ENCODE measurements around the gene RHOT2.
"Not testable (repeated sequence)": the region's sequence is repeated elsewhere in the genome, so short reads cannot be mapped to it uniquely, and the experiment has no call there.

Gene RHOT2

GRCh38 chr16:702341-702740 is 34.4 kb downstream of the RHOT2 start:
- no peak for DNase-seq

GRCh38 chr16:703406-703805 is 35.5 kb downstream of the RHOT2 start:
- no peak for DNase-seq

GRCh38 chr16:704047-704446 is 36.1 kb downstream of the RHOT2 start:
- DNase-seq: no peak

GRCh38 chr16:704552-705380 is 36.8 kb downstream of the RHOT2 start:
- DNase-seq: no peak

GRCh38 chr16:705431-706188 is 37.7 kb downstream of the RHOT2 start, which contains the start of gene FBXL16:
Gene FBXL16 (minus strand): TSS chr16:705801. CDS start chr16:697405, 8,396 bp downstream.
- no peak for DNase-seq

GRCh38 chr16:706189-707061 is 38.5 kb downstream of the RHOT2 start:
- no peak for DNase-seq

GRCh38 chr16:707062-707538 is 39.2 kb downstream of the RHOT2 start:
- DNase-seq: no peak

GRCh38 chr16:708019-708418 is 40.1 kb downstream of the RHOT2 start:
- DNase-seq: no peak

GRCh38 chr16:708959-709358 is 41.0 kb downstream of the RHOT2 start:
- DNase-seq: no peak

- peak; percentile 74 for DNase-seq
Measured at GRCh38 chr16:709566-710499, 41.9 kb downstream of the RHOT2 start.

GRCh38 chr16:710500-711075 is 42.7 kb downstream of the RHOT2 start:
- no peak for DNase-seq

GRCh38 chr16:711084-711483 is 43.2 kb downstream of the RHOT2 start:
- DNase-seq: no peak

- DNase-seq: no peak
Measured at GRCh38 chr16:711548-712320, 43.8 kb downstream of the RHOT2 start.

- DNase-seq: not testable (repeated sequence)
Measured at GRCh38 chr16:712740-713250, 44.9 kb downstream of the RHOT2 start.

GRCh38 chr16:714079-714478 is 46.1 kb downstream of the RHOT2 start:
- no peak for DNase-seq

- DNase-seq: no peak
Measured at GRCh38 chr16:714558-715476, 46.9 kb downstream of the RHOT2 start, which contains the start of gene METRN. Gene METRN (plus strand): TSS chr16:715118. CDS start chr16:715290, 172 bp downstream.

GRCh38 chr16:715477-716199 is 47.7 kb downstream of the RHOT2 start:
- DNase-seq: no peak

- no peak for DNase-seq
Measured at GRCh38 chr16:716200-716568, 48.3 kb downstream of the RHOT2 start.
